Lung (tissue), 12 donors: ENCODE measurements around the gene TRMT112. TPM values are rescaled to one million over a fixed set of nuclear protein-coding genes. Genes with fewer than 3 reads are reported as not detected.

Experiments
- ATAC-seq: fragments of 200-7000 bp; cut with Tn5 transposase; one replicate; pipeline ENCODE4 v1.9.1; 2020; ENCODE audit warnings: moderate number of reproducible peaks; ENCODE audit not compliant: insufficient read depth, low FRiP score
- DNase-seq, 3 donors: peaks; one replicate each; pipeline ENCODE4 v3.0.0-alpha.2; 2013 to 2017
- H3K27ac ChIP-seq, 2 donors: one replicate each; pipeline ENCODE4 v1.5.1; 2013; ENCODE audit warnings: mild to moderate bottlenecking in 2 of 2, moderate library complexity in 2 of 2, control low read depth in 1 of 2, inconsistent platforms in 1 of 2, low read depth in 1 of 2, low read length in 1 of 2
- H3K27me3 ChIP-seq, 3 donors: one replicate each; pipeline ENCODE4 v1.5.1; 2013; ENCODE audit warnings: low read length in 2 of 3; ENCODE audit not compliant: control insufficient read depth in 3 of 3, insufficient read depth in 3 of 3
- H3K36me3 ChIP-seq, 4 donors: one replicate each; pipeline ENCODE4 v1.5.1; 2013; ENCODE audit warnings: low read length in 4 of 4, mild to moderate bottlenecking in 1 of 4, moderate library complexity in 1 of 4; ENCODE audit not compliant: control insufficient read depth in 4 of 4, insufficient read depth in 4 of 4
- H3K4me1 ChIP-seq, 5 donors: one replicate each; pipeline ENCODE4 v1.5.1; 2013; ENCODE audit warnings: low read length in 5 of 5, mild to moderate bottlenecking in 2 of 5, moderate library complexity in 1 of 5; ENCODE audit not compliant: control insufficient read depth in 5 of 5, insufficient read depth in 5 of 5
- H3K4me3 ChIP-seq: one replicate; pipeline ENCODE4 v1.5.1; 2013; ENCODE audit warnings: mild to moderate bottlenecking, control low read depth, moderate library complexity
- H3K9ac ChIP-seq, 2 donors: one replicate each; pipeline ENCODE4 v1.5.1; 2013; ENCODE audit warnings: low read length in 2 of 2, control low read depth in 1 of 2; ENCODE audit not compliant: insufficient read depth in 1 of 2
- H3K9me3 ChIP-seq, 4 donors: one replicate each; pipeline ENCODE4 v1.5.1; 2013; ENCODE audit warnings: low read length in 3 of 4, mild to moderate bottlenecking in 1 of 4, moderate library complexity in 1 of 4; ENCODE audit not compliant: control insufficient read depth in 4 of 4, insufficient read depth in 3 of 4
- CTCF ChIP-seq: IDR thresholded peaks from 2 replicates; pipeline ENCODE4 v1.5.1; 2012; ENCODE audit warnings: mild to moderate bottlenecking; ENCODE audit errors: control extremely low read depth, extremely low read depth
- WGBS, 2 donors: extraction: QIAGEN DNeasy Blood & Tissue Kit; methylation state at CpG; one replicate each; pipeline ENCODE4 v1.1.7; 2013; 5-methylcytosine and 5-hydroxymethylcytosine counted together
- polyA plus RNA-seq, 2 donors: library from polyadenylated mRNA; stranded (reverse); fragments of 200-250 nt; gene quantifications; one replicate each; pipeline ENCODE4 v1.2.1, GENCODE V29; 2013
- total RNA-seq, 2 donors: library from RNA; depleted of rRNA in 1 of 2; stranded (reverse); fragments of >200 nt in 1 of 2; gene quantifications; one replicate each; pipeline ENCODE4 v1.2.1, GENCODE V29; 2014 to 2021
- donor health status: control.
- donor health status: control.
- donor health status: Bipolar disorder and iron deficiency.
- donor health status: healthy.
- donor health status: DM: yes; HTN: yes; CAD: no.

Gene TRMT112
- total and polyA plus RNA-seq, 4 donors: 154 to 484 (median 205) TPM

DNA sequence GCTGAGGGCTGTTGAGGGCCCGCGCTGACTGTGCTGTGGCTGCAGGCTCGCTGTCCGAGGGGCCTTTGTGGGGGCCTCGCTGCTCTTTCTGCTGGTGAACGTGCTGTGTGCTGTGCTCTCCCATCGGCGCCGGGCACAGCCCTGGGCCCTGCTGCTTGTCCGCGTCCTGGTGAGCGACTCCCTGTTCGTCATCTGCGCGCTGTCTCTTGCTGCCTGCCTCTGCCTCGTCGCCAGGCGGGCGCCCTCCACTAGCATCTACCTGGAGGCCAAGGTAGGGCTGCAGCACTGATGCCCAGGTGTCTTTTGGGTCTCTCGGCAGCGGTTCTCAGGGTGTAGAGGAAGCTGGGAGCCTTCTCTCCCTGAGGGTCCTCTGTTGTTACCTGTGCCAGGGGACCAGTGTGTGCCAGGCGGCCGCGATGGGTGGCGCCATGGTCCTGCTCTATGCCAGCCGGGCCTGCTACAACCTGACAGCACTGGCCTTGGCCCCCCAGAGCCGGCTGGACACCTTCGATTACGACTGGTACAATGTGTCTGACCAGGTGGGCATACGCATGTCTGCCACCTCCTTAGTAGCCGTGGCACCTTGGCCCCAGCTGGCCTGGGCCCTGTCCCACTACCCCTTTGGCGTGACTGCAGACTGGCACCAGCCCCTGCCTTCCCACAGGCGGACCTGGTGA lies 29.5 kb downstream of the TRMT112 start:
- Histone ChIP-seq H3K4me3 (no peak overlapping the region), H3K27ac (no peak overlapping the region), H3K36me3 (peaks cover 0 to 3% (median 0%) of the 10 kb centered on the region in 4 donors), H3K4me1 (peaks cover 0 to 30% (median 0%) of the 10 kb centered on the region in 5 donors), H3K27me3 (peaks cover 0 to 17% (median 12%) of the 10 kb centered on the region in 3 donors), H3K9ac (no peak overlapping the region), H3K9me3 (peaks cover 0 to 5% (median 0%) of the 10 kb centered on the region in 4 donors)
- DNase-seq (no peak), ATAC-seq (no peak)
- TF ChIP-seq CTCF: no peak
- WGBS, 2 donors: 96 to 97% methylated on average over 33 of the region's 33 CpGs

DNA sequence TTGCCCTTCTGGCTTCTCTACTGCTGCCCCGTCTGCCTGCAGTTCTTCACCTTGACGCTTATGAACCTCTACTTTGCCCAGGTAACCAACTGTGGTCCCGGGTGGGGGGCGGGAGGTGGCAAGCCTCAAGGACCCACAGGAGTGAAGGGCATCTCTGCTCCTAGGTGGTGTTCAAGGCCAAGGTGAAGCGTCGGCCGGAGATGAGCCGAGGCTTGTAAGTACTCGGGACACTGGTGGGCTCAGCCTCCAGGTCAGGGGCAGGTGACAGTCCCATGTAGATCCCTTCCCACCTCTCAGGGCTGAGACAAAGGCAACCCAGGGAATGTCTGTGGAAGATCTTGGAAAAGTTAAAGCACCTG lies 30.6 kb downstream of the TRMT112 start:
- Histone ChIP-seq H3K4me3 (no peak overlapping the region), H3K4me1 (peaks cover 0 to 21% (median 0%) of the 10 kb centered on the region in 5 donors), H3K27me3 (peaks cover 0 to 12% (median 12%) of the 10 kb centered on the region in 3 donors), H3K9me3 (peaks cover 0 to 4% (median 0%) of the 10 kb centered on the region in 4 donors), H3K27ac (no peak overlapping the region), H3K36me3 (peaks cover 0 to 4% (median 0%) of the 10 kb centered on the region in 4 donors), H3K9ac (no peak overlapping the region)
- no peak for DNase-seq
- TF ChIP-seq CTCF: no peak
- 89 to 98% methylated on average over 9 of the region's 9 CpGs for WGBS, 2 donors
- ATAC-seq: no peak

DNA sequence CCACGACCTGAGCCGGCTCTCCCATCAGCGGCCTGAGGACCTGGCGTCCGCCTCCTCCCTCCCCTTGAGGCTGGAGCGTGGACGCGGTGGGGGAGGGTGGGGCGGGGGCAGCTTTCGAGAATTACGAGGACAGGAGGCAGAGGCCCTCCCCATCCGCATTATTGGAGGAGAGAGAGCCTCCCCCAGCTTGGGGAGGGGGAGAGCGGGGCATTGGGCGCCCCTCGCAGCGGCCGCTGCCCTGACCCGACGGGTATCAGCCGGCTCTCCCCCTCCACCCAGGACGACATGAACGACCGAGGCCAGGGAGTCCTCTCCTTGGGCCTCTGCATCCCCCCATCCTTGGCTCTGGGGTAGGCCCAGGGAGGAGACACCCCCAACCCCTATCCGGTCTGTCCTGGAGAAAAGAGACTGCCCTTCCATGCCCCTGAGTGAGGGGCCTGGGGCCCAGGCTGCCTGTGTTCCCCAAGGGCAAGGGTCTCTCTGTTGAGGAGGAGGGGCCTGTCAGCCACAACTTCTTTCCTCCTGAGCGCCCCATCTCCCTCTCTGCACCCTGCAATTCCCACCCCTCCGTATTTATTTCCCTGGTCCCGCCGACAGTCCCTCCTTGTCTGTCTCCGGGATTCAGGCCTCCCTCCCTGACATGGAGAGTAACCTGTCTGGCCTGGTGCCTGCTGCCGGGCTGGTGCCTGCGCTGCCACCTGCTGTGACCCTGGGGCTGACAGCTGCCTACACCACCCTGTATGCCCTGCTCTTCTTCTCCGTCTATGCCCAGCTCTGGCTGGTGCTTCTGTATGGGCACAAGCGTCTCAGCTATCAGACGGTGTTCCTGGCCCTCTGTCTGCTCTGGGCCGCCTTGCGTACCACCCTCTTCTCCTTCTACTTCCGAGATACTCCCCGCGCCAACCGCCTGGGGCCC lies 31.2 kb downstream of the TRMT112 start:
- WGBS, 2 donors: 28 to 34% methylated on average over 33 to 40 of the region's 40 CpGs
- Histone ChIP-seq H3K27ac (peak overlapping the region; percentile 88 to 98), H3K9ac (no peak overlapping the region), H3K4me1 (peaks cover 0 to 20% (median 0%) of the 10 kb centered on the region in 5 donors), H3K9me3 (peaks cover 0 to 3% (median 0%) of the 10 kb centered on the region in 4 donors), H3K36me3 (peaks cover 0 to 5% (median 2%) of the 10 kb centered on the region in 4 donors), H3K4me3 (peak overlapping the region; percentile 48), H3K27me3 (peaks cover 0 to 11% (median 11%) of the 10 kb centered on the region in 3 donors)
- no peak for ATAC-seq
- no peak for TF ChIP-seq CTCF
- no peak for DNase-seq
